OCI-LY3 (cell line): ENCODE data around the gene MBD2.

Source experiments
- H2AFZ ChIP-seq: fragments of 200-600, 300-600 bp; shearing (Covaris generic); 2 replicates; pipeline ENCODE4 v1.6.0; 2014; ENCODE audit warnings: antibody characterized with exemption, low read depth, low read length
- H3K27ac ChIP-seq: fragments of 200-600, 300-600 bp; sonication (generic); 2 replicates; pipeline ENCODE4 v1.5.1; 2014; ENCODE audit warnings: mild to moderate bottlenecking, low read length, moderate library complexity, mixed read lengths
- H3K27me3 ChIP-seq: fragments of 200-600, 300-600 bp; sonication (generic); 2 replicates; pipeline ENCODE4 v1.6.1; 2014; ENCODE audit warnings: low read depth, low read length, mixed read lengths
- H3K36me3 ChIP-seq: fragments of 200-600, 300-600 bp; sonication (generic); replicated peaks from 2 replicates; pipeline ENCODE3; 2014; ENCODE audit warnings: low read depth, low read length, mixed read lengths
- H3K4me1 ChIP-seq: fragments of 300-600, 200-600 bp; sonication (generic); 2 replicates; pipeline ENCODE4 v1.6.1; 2014; ENCODE audit warnings: low read length, mixed read lengths
- H3K4me2 ChIP-seq: fragments of 200-600, 300-600 bp; sonication (generic); 2 replicates; pipeline ENCODE4 v1.6.1; 2014; ENCODE audit warnings: low read length, mixed read lengths
- H3K4me3 ChIP-seq: fragments of 300-600, 200-600 bp; sonication (generic); 2 replicates; pipeline ENCODE4 v1.5.1; 2014; ENCODE audit warnings: antibody characterized with exemption, mild to moderate bottlenecking, low read length, moderate library complexity
- H3K79me2 ChIP-seq: fragments of 300-600, 200-600 bp; shearing (Covaris generic); 2 replicates; pipeline ENCODE4 v1.6.1; 2014; ENCODE audit warnings: mild to moderate bottlenecking, low read length, mixed read lengths
- H3K9ac ChIP-seq: fragments of 300-600, 200-600 bp; shearing (Covaris generic); 2 replicates; pipeline ENCODE4 v1.6.0; 2014; ENCODE audit warnings: mild to moderate bottlenecking, low read length, moderate library complexity
- H3K9me3 ChIP-seq: fragments of 200-600, 300-600 bp; shearing (Covaris generic); 2 replicates; pipeline ENCODE4 v1.6.1; 2014; ENCODE audit warnings: low read length, mixed read lengths; ENCODE audit not compliant: insufficient read depth
- H4K20me1 ChIP-seq: fragments of 200-600, 300-600 bp; sonication (generic); 2 replicates; pipeline ENCODE4 v1.6.1; 2016; ENCODE audit warnings: low read length, mixed read lengths; ENCODE audit not compliant: insufficient read depth
- CTCF ChIP-seq: fragments of 200-600, 300-600 bp; sonication (generic); IDR thresholded peaks from 2 replicates; pipeline ENCODE4 v1.5.1; 2014; ENCODE audit warnings: antibody characterized with exemption, low read length, low read depth
- EZH2phosphoT487 ChIP-seq: fragments of 200-600 bp; shearing (Covaris generic); IDR thresholded peaks from 2 replicates; pipeline ENCODE4 v1.6.1; 2018; ENCODE audit warnings: antibody characterized with exemption, mixed run types, low read depth

Gene MBD2

GRCh38 chr18:54150226-54150625, 74.2 kb downstream of the MBD2 start:
- 0 out of 2 replicates have a peak, but pooled peaks cover 4% of the 10 kb centered on the region for H4K20me1 ChIP-seq
- H3K4me3 ChIP-seq: no peak overlapping the region
- H3K4me1 ChIP-seq: peaks cover 34% of the 10 kb centered on the region
- no peaks in the 10 kb centered on the region for H3K9me3 ChIP-seq
- peaks cover 47% of the 10 kb centered on the region for H3K36me3 ChIP-seq
- H3K79me2 ChIP-seq: no peaks in the 10 kb centered on the region
- no peak overlapping the region for H3K27ac ChIP-seq
- TF ChIP-seq EZH2phosphoT487: no peak
- no peak for TF ChIP-seq CTCF
- H3K9ac ChIP-seq: no peak overlapping the region
- H3K4me2 ChIP-seq: no peak overlapping the region
- no peak overlapping the region for H2AFZ ChIP-seq
- no peaks in the 10 kb centered on the region for H3K27me3 ChIP-seq

- Histone ChIP-seq H3K27ac (peak overlapping the region; percentile 71), H3K36me3 (peaks cover 40% of the 10 kb centered on the region), H3K9ac (no peak overlapping the region), H3K4me3 (peak overlapping the region; percentile 3; the same call in 1 of the 2 replicates), H3K9me3 (no peaks in the 10 kb centered on the region), H3K79me2 (no peaks in the 10 kb centered on the region), H3K4me2 (peak overlapping the region; percentile 34), H2AFZ (no peak overlapping the region), H3K27me3 (no peaks in the 10 kb centered on the region), H4K20me1 (0 out of 2 replicates have a peak, but pooled peaks cover 4% of the 10 kb centered on the region), H3K4me1 (peaks cover 34% of the 10 kb centered on the region)
- TF ChIP-seq CTCF (no peak), EZH2phosphoT487 (no peak)
Measured at GRCh38 chr18:54149078-54149697, 75.3 kb downstream of the MBD2 start.

GRCh38 chr18:54148678-54149077, 75.8 kb downstream of the MBD2 start:
- Histone ChIP-seq H3K36me3 (peaks cover 35% of the 10 kb centered on the region), H3K27me3 (no peaks in the 10 kb centered on the region), H3K4me3 (peak overlapping the region; percentile 3; the same call in 1 of the 2 replicates), H2AFZ (no peak overlapping the region), H3K27ac (peak overlapping the region; percentile 71), H3K4me1 (peaks cover 34% of the 10 kb centered on the region), H3K9me3 (no peaks in the 10 kb centered on the region), H3K79me2 (no peaks in the 10 kb centered on the region), H3K4me2 (peak overlapping the region; percentile 34), H3K9ac (no peak overlapping the region), H4K20me1 (0 out of 2 replicates have a peak, but pooled peaks cover 4% of the 10 kb centered on the region)
- TF ChIP-seq CTCF (no peak), EZH2phosphoT487 (no peak)

GRCh38 chr18:54148151-54148550, 76.3 kb downstream of the MBD2 start:
- H2AFZ ChIP-seq: no peak overlapping the region
- H3K27ac ChIP-seq: peak overlapping the region; percentile 1; the same call in 1 of the 2 replicates
- 0 out of 2 replicates have a peak, but pooled peaks cover 4% of the 10 kb centered on the region for H4K20me1 ChIP-seq
- H3K36me3 ChIP-seq: peaks cover 36% of the 10 kb centered on the region
- no peaks in the 10 kb centered on the region for H3K27me3 ChIP-seq
- H3K9me3 ChIP-seq: no peaks in the 10 kb centered on the region
- H3K4me3 ChIP-seq: no peak overlapping the region
- H3K4me1 ChIP-seq: peaks cover 34% of the 10 kb centered on the region
- peak overlapping the region; percentile 1; the same call in 1 of the 2 replicates for H3K4me2 ChIP-seq
- H3K79me2 ChIP-seq: no peaks in the 10 kb centered on the region
- H3K9ac ChIP-seq: no peak overlapping the region
- TF ChIP-seq EZH2phosphoT487 (no peak), CTCF (no peak)
